Measurements from ENCODE around the gene TREM1.

GRCh38 chr6:41302638-41303037 is 16.2 kb upstream of the TREM1 start:
- no peak for TF ChIP-seq POLR2A (IDR thresholded peaks at IDR 0.05)
- no peak for TF ChIP-seq CTCF (IDR thresholded peaks at IDR 0.05)

Measured in vagina (tissue), 2 donors.